ENCODE results near the gene BOC.

BOC gene

DNA sequence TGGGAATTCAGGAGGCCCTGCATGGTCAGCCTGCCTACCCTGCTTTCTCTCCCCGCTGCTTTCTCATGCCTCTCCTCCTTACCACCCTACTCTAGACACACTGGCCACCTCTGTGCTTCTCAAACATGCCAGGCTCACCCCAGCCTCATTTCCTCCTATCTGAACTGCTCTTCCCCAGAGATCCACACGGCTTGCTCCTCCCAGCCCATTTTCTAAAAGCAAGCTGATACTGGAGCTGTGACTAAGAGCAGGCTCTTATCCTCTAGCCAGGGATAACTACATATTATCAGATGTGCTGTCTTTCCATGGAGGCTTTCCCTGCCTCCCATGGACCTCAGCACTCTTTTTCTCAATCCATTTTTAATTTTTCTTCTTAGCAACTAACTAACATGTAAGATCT is 85.9 kb downstream of the BOC start:
- POLR2A ChIA-PET: no interaction called here
- TF ChIP-seq, protein P1, sequence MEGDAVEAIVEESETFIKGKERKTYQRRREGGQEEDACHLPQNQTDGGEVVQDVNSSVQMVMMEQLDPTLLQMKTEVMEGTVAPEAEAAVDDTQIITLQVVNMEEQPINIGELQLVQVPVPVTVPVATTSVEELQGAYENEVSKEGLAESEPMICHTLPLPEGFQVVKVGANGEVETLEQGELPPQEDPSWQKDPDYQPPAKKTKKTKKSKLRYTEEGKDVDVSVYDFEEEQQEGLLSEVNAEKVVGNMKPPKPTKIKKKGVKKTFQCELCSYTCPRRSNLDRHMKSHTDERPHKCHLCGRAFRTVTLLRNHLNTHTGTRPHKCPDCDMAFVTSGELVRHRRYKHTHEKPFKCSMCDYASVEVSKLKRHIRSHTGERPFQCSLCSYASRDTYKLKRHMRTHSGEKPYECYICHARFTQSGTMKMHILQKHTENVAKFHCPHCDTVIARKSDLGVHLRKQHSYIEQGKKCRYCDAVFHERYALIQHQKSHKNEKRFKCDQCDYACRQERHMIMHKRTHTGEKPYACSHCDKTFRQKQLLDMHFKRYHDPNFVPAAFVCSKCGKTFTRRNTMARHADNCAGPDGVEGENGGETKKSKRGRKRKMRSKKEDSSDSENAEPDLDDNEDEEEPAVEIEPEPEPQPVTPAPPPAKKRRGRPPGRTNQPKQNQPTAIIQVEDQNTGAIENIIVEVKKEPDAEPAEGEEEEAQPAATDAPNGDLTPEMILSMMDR (IDR thresholded peaks at IDR 0.05; ENCODE audit: control extremely low read depth, extremely low read depth, low read depth, missing control alignments): no peak
- no peak for DNase-seq (ENCODE audit: extremely low spot score)
- CTCF ChIA-PET: interaction anchor here (4.4 kb wide), 1 partner anchor 9 kb away, joined by 28 read pairs; no protein-coding TSS in a partner anchor

GRCh38 chr3:113297841-113298240 is 86.5 kb downstream of the BOC start:
- ChIA-PET POLR2A (no interaction called here), CTCF (interaction anchor here (4.4 kb wide), 1 partner anchor 9 kb away, joined by 28 read pairs; no protein-coding TSS in a partner anchor)

DNA sequence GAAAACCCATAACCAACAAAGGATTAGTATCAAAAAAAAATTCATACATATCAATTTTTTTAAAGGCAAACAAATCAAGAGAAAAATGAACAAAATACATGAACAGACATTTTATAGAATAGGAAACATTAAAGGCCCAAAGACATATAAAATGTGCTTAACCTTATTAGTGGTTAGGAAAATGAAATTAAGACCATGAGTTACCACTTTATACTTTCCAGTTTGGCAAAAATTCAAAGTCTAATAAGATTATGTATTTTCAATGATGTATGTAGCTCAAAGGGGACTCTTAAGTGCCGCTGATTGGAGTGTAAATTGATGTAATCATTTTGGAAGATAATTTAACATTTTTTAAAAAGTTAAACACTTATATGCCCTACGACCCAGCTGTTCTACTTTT is 89.2 kb downstream of the BOC start:
- TF ChIP-seq, protein P1 (IDR thresholded peaks at IDR 0.05; ENCODE audit: control extremely low read depth, extremely low read depth, low read depth, missing control alignments): no peak
- ChIA-PET POLR2A (no interaction called here), CTCF (interaction anchor here (1.1 kb wide), 1 partner anchor 12 kb away, joined by 5 read pairs; no protein-coding TSS in a partner anchor)
- no peak for DNase-seq (ENCODE audit: extremely low spot score)

More at GRCh38 chr3:113297841-113298240, 86.5 kb downstream of the BOC start:
- DNase-seq (ENCODE audit: extremely low spot score): no peak
- TF ChIP-seq, protein P1 (IDR thresholded peaks at IDR 0.05; ENCODE audit: control extremely low read depth, extremely low read depth, low read depth, missing control alignments): no peak

DNA sequence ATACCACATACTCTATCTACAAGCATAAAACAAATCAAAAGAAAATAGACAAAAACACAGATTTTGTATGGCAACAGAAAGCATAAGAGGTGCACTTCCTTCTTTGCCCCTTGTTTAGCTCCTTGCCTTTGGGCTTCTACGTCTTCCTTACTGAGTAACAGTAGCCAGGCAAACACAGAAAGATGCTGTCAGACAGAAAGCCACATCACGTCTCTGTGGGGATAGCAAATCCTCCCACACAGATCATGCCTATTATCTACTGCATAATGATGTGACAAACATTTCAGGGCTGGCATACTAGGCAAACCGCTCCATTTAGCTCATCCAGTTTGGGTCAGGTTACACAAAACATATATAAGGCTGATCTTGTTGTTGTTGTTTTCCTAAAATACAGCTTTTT is 92.7 kb downstream of the BOC start:
- TF ChIP-seq, protein P1 (IDR thresholded peaks at IDR 0.05; ENCODE audit: control extremely low read depth, extremely low read depth, low read depth, missing control alignments): no peak
- ChIA-PET POLR2A (no interaction called here), CTCF (interaction anchor here (1.1 to 1.4 kb wide), 2 partner anchors 14 to 16 kb away, joined by 3 to 6 read pairs; no protein-coding TSS in a partner anchor)
- no peak for DNase-seq (ENCODE audit: extremely low spot score)

- no peak for DNase-seq (ENCODE audit: extremely low spot score)
- POLR2A ChIA-PET: no interaction called here
- CTCF ChIA-PET: interaction anchor here (1.1 to 1.4 kb wide), 2 partner anchors 15 to 16 kb away, joined by 3 to 6 read pairs; no protein-coding TSS in a partner anchor
- TF ChIP-seq, protein P1 (IDR thresholded peaks at IDR 0.05; ENCODE audit: control extremely low read depth, extremely low read depth, low read depth, missing control alignments): no peak
Measured at GRCh38 chr3:113304856-113305540, 93.6 kb downstream of the BOC start.

GRCh38 chr3:113310960-113311359 is 99.6 kb downstream of the BOC start:
- ChIA-PET CTCF (no interaction called here), POLR2A (no interaction called here)
- TF ChIP-seq, protein P1 (IDR thresholded peaks at IDR 0.05; ENCODE audit: control extremely low read depth, extremely low read depth, low read depth, missing control alignments): no peak
- DNase-seq (ENCODE audit: extremely low spot score): no peak

Measured in GM10248 (cell line).